Stimulated activated CD4-positive, alpha-beta T cell treated with anti-CD3 and anti-CD28 coated beads, Interleukin-1b, Interleukin-23, amount 100 ng/mL, for 1 hour (primary cell): ENCODE data around the gene OSBP2.

Source experiments
- DNase-seq, 2 donors: peaks; one replicate each; pipeline ENCODE4 v3.0.0-alpha.2; 2020; ENCODE audit warnings: low read depth in 2 of 2

The OSBP2 gene

DNA sequence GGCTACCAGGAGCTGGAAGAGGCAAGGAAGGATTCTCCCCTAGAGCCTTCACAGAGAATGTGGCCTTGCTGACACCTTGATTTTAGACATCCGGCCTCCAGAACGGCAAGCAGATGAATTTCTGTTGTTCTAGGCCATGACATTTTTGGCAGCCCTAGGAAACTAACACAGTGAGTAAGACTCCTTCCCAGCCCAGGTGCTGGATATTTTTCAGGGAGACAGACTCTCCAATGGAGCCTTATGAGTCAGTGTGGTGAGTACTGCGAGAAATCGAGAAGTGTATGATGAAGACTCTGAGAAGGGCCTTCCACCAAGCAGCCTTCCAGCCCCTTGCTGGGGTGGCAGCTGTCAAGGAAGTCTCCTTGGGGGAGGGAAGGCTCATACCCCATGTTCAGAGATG lies 114.4 kb downstream of the OSBP2 start:
- no peak for DNase-seq

DNA sequence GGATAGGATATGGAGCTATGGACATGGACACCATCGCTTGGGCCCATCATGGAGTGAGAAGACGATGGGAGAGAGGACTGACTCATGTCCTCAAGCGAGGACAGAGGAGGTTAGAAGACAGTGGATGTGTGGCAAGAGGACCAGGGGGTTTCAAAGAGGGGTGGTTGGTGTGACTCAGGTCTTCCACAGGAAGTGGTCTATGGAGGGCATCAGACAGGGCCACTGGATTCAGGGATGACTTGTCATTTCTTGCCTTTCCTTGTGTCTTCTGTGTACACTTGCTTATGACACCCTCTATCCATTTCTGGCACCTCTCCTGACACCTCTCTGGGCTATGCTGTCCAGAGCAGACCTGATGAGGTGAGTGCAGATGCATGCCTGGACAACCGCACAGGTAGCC lies 115.4 kb downstream of the OSBP2 start:
- DNase-seq: no peak

DNA sequence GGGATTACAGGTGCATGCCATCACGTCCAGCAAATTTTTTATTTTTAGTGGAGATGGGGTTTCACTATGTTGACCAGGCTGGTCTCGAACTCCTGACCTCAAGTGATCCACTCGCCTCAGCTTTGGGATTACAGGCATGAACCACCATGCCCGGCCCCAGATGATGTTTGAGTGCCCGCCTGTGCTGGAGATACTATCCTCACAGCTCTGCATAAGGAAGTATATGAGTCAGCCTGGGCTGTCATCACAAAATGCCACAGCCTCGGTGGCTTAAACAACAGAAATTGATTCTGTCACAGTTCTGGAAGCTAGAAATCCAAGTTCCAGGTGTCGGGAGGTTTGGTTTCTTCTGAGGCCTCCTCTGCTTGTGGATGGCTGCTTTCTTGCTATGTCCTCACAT lies 119.3 kb downstream of the OSBP2 start:
- DNase-seq: no peak

DNA sequence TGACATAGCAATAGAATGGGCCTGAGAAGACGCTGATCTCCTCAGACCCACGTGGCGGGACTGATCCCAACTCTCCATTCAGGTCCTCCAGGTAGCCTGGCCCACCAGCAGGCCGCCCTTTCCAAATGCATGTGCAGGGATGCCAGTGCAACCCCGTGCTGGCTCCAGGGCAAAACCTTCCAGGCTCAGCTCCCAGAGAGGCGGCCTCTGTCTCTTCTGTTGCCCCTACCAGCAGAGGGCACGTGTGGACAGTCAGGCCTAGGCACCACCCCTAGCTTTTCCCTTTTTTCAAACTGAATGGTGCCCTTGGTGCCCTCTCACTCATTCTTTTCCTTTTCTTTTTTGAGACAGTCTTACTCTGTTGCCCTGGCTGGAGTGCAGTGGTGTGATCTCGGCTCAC lies 121.7 kb downstream of the OSBP2 start:
- DNase-seq: no peak

DNA sequence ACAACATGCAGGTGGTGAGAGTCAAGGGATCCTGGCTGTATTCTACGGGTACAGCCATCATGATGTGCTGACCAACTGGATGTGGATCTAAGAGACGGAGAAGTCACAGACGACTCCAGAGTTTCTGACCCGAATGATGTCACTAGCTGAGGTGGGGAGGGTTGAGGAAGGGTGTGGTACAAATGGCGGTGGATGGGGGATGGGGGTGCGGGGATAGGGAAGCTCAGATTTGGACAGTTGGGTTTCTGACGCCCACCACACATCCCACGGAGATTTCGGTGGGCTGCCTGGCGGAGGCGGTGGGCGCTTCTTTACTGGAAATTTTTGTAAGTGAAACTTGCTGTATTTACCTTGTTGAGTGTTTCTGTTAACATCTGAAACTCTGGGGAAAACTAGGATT lies 126.7 kb downstream of the OSBP2 start:
- DNase-seq: no peak

DNA sequence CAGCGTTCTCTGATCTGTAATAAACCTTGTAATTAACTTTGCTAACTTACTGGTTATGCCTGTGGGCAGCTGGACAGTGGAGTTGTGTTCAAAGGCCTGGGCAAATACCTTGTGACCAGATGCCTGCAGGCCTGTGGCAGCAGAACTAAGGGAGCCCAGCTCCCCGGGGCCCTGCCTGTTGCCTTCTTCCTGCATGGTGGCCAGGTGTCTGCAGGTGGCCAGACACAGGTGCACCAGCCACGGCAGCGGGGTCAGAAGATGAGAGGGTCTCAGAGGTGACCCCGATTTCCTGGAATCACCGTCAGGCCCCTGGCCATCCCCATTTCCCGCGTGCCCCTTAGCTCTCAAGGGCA lies 127.2 kb downstream of the OSBP2 start:
- DNase-seq: no peak

DNA sequence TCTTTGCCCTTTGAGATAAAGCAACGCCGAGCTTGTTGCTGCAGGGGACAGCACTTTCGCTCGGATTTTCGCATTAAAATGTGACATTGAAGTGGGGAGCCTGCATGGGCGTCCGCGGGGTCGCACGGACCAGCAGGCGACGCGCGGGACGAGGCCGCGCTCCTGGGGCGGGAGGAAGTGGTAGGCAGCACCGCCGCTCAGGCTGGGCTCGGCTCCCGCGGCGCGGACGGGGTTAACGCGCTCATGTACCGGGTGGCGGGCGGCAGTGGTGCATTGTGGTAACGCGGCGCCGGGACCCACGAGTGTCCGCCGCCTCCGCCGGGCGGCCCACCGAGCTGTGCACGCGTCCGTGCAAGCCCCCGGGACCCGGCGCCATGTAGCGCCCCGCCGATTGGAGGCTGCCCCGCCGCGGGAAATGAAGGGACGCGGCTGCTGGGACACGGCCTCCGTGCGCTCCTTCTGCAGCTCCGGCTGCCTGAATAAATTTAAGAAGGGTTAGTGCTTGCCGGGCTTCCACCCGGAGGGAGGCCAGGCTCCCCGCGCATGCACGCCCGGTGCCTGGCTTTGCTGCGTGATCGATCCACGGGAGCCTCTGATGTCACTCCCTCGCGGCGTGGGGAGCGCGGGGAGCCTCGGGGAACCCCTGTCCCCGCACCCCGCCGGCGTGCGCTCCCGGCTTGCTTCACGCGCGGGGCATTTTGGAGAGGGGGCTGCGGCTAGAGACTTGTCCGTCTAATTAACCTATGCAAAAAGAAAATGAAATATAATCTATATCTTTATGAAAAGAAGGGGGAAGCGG lies 127.7 kb downstream of the OSBP2 start:
- no peak for DNase-seq

DNA sequence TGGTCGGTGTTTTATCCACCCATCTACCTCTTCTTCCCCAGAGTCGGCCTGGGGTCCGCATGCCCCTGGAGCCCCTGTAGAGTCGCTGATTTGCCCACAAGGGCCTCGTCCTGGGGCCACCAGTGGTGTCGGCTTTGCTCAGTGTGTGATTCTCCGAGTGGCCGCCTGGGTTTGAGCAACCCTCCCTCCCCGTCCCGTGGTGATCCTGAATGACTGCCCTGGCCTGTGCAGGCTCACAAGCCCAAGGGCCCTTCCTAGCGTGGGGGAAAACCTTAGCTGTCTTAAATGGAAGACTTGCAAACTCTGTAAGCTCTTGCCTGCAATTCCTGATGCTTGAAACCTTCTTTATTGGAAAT lies 128.3 kb downstream of the OSBP2 start:
- no peak for DNase-seq

DNA sequence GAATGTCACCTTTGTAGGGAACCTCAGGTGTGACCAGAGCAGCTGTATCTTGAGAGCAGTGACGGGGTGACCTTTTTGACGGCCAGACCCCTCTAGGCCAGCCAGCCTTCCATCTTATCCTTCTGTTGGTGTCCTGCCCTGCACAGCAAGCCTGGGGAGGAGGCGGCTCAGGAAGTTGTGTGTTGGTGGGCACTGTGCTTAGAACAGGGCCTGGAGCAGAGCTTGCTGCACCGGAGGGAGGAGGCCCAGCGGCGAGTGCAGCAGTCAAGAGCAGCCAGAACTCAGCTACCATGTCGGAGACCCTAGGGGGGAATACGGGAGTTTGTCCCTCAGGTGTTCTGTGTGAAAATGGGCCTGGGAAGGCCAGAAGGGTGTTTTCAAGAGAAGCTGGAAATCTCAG lies 129.4 kb downstream of the OSBP2 start:
- DNase-seq: no peak

DNA sequence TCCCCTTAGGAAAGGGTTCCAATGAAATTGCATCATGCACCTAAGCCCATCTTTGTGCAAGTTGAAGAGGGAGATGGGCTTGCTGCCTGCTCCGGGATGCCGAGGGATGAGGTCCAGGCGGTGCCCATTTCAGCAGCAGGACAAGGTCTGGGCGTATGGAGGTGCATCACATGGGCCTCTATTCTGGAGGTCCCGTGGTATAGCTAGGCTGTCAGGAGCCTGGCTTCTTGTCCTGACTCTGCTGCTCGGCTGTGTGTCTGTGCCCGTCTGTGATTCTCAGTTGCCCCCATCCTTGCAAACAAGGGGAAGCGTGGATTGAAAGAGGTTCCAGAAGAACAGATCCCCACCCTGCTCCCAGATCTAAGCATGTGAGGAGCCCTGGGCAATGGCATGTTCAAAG lies 130.0 kb downstream of the OSBP2 start:
- no peak for DNase-seq

DNA sequence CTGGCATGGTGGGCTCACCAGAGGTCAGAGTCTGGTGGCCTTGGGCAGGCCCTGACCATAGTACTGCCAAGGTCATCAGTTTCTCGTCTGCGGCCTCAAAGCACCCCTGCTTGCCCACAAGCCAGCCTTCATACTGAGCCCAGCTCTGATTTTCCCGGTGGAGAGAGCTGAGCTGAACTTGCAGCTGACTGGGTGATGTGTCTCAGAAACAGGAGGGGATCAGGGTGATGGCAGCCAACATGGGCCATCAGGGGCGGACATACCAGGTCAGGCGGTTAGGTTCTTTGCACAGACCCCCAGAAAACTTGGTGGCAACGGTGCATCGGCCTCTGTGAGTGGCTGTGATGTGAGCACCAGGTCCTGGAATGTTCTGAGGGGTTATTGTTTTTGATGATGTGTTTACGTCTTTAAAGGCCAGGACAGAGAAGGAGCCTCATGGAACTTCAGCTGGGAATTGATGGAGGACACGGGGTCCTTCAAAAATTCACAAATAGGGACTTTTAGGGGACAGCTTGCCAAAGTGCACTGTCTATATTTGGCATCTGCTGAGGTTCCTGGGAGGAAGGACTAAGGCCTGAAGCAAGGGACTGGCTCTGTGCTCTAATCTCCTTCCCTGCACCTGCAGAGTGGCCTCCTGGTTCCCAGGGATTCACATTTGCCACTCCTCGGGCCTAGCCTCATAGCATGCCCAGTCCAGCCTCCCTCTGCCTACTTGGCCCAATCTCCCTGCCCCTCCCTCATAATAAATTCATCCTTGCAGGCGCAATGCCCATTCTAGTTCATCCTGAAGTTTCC lies 131.2 kb downstream of the OSBP2 start:
- no peak for DNase-seq

DNA sequence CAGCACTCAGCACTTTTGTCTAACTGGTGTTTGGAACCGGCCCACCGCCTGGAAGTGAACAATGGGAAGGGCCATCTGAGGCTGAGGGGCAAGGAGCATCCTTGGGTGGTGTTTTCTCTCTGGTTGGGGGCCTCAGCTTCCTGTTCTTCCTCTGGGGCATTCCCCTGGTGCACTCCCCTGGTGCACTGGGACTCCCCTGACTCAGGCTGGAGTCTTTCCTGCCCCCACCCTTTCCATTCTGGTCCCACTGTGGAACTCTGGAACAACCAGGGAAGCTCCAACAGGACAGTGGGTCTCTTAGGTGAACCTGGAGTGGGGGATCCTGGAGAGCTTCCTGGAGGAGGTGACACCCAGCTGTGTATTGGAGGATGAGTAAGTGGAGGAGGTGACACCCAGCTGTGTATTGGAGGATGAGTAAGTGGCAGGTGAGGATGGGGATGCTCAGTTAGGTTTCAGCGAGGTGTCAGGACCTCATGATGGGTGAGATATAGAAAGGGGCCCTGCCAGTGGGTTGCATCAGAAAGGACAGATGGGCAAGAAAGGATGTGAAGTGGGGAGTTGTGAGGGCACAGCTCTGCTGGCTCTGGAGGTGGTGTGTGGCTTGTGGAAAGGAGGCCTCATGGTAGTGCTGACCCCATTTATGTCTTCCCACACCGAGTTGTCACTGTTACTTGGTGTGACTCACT lies 132.1 kb downstream of the OSBP2 start:
- no peak for DNase-seq

DNA sequence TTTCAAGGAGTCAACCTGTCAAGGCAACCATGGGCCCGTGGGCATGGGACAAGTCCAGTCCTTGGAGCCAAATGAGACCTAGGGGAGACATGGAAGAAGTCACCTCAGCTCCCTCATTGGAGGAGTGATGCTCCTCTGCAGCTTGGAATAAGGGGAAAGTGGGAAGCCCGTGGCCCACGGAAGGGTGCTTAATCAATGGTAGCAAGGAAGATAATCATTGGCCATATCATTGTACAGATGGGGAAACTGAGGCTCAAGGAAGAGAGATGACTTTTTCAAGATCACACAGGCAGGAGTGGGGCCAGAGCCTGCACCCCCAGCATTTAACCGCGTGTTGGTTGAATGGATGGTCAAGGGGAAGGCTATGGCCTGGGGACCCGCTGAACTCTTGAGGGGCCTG lies 133.0 kb downstream of the OSBP2 start:
- DNase-seq: no peak

DNA sequence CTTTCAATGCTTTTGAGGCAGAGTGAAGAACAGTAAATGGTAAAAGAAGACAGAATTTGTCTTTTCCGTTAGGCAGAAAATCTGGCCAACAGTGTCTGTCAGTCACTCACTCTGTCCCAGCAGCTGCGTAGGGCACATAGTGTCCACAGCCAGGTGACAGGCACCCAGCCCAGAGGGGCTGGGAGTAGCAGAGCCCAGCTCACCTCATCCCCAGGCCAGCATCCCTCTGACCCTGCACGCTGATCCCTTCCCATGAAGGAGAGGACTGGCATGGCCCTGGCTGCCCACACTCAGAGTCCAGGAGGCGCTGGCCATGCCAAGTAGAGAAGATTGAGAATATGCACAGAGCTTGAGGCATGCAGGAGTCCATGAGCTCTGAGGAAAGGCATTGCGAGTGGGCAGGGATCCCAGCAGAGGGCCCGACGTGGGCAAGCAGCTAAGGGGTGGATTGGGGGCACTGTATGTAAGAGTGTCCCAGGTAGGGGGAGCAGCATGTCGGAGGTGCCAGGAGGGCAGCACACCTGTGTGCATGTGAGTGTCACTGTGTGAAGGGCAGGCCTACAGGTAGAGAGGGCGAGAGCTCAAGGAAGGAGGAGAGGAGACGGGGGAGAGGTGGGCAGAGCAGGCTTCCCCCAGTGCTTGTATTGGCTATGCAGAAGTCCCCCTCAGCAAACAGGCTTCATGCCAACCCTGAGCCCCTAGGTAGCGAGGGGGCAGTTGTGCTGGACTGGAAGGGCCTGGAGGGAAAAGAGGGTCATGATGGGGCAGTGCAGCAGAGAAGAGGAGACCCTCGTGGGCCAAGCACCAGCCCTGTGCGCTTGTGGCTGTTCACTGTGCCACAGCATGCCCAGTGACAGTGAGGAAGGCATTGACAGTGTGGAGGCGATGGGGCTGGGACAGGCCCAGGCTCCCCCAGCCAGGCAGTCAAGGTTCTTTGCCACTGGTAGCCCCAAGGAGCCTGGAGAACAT lies 133.8 kb downstream of the OSBP2 start:
- DNase-seq: no peak

DNA sequence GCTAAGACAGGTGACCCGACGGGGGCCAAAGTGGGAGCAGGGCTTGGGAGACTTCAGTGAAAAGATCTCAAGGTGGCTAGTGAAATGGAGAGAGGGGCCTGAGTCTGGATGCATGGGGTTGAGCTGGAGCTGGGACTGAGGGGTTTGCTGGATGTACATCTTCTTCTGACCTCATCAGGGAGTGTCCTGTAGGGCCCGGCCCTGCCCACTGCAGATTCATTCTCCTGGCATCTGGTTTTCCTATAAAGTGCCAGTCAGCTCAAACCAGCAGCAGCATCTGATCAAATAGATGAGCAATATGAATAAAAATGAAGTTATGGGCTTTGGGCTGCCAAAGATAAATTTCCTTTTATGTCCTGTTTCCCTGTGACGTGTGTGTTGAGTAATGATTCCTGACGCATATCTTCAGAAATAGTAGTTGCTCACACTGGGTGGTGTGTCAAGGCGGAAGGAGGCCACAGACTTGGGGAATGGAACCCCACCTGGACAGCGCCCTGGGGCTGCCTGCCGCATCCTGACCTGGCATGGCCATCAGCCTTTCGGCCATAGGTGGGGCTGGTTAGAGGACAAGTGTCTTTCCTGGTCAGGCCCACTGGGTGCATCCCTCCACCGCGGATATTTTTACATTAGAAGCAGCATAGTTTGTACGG lies 135.4 kb downstream of the OSBP2 start:
- DNase-seq: no peak

DNA sequence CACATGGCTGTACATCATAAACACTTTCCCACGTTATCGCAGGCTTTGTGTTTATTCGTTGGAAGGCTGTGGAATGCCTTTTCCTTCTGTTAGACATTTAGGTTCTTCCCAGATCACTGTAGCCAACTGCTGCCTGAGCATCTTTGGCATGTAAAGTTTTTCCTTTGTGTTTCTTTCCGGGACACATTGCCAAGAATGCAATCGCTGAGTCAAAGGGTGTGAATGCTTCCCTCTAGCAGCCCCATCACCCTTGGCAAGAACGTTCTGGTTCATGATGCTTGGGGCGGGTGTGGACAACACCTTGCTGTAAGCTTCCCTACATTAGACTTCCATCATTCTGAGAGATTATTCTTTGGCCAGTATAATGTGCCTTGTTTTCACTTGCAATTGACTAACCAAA lies 136.2 kb downstream of the OSBP2 start:
- no peak for DNase-seq

DNA sequence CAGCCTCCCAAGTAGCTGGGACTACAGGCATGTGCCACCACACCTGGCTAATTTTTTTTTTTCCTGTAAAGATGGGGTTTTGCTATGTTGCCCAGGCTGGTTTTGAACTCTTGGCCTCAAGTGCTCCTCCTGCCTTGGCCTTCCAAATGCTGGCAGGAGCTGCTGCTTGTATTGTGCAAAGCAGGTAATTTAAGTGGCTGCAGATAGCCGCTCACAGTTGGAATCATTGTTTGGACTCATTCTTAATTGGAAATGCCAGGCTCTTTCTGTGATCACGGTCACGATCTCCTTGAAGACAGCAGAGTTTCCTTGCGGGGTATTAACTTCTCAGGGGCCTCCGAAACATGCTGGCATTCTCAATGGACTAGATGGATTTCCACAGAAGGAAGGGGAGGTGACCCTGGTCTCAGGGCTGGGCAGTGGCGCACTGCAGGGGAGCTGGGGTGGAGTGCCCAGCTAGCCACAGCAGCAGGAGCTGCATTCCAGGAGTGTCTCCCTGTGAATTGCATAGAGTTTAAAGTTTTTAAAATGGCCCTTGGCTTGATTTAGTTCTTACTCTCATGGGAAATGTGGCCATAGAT lies 137.8 kb downstream of the OSBP2 start:
- no peak for DNase-seq

DNA sequence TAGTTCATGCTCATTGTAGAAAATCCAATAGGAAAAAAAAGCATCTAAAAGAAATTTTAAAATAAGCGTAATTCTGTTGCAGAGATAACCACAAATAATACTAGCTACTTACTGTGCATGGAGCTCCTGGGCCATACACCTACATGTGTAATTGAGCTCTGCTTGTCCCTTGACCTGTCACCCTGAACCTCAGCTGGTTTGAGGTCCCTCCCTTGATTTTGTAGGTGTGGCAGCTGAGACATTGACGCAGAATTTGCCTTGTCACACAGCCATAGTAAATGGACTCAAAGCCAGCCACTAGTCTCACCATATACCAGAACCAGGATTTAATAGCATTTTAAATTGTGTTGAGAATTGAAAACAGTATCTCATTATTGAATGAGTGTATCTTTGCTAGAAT lies 138.6 kb downstream of the OSBP2 start:
- DNase-seq: no peak

DNA sequence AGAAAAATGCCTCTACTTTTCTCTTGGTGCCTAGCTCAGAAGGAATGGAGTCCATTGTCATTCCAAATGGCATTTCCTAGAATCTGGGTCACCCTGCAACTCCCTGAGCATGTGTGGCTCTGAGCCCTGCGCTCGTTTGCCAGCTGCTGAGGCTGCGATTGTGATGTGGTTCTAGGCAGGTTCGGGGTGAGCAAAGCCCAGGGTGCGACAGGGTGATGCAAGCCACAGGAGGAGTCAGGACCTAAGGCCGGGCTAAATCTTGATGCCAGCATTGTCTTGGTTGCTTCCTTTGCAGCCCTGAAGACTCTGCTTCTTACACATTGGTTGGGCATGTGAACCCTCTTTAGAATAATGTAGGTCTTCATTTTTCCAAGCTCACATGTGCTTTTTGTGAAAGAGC lies 142.9 kb downstream of the OSBP2 start:
- DNase-seq: no peak

DNA sequence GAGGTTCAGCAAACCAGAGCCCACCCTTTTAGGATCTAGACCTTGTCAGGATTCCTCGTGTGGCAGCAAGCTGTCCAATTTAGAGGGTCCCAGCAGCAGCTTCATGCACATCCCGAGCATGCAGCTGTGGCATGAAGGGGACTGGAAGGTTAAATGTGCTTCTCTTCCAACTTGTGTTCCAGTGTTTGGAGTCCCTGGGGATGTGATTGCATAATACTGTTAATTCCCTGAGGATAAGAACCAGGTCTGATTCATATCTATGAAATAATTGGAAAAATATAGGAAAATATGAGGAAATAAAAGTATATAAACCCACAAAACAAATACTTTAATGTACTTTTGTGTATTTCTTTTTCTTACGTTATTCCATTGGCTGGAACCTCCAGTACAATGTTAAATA lies 143.4 kb downstream of the OSBP2 start:
- no peak for DNase-seq

DNA sequence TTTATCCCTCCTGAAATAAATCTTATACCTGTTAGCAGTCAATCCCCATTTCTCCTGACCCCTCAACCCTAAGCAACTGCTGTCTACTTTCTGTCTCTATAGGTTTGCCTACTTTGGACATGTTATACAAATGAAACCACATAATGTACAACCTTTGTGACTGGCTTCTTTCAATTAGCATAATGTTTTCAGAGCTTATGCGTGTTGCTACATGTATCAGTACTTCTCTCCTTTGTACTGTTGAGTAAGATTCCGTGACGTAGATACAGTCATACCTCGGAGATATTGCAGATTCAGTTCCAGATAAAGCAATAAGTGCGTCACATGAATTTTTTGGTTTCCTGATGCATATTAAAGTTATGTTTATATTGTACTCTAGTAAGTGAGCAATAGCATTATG lies 146.6 kb downstream of the OSBP2 start:
- DNase-seq: no peak
